NCI-H526 (cell line): ENCODE measurements around the gene C16orf90.
A peak's percentile ranks its signal among the peaks of the same experiment; 100 is the strongest.

ENCODE experiments used
- DNase-seq, 2 experiments: peaks; one replicate each; lab custom pipeline; 2025; lab: John Stamatoyannopoulos, UW

Gene C16orf90

GRCh38 chr16:3495176-3495575, at the start of gene C16orf90:
Gene C16orf90 (minus strand): TSS chr16:3495489. CDS start chr16:3495421, 68 bp downstream.
- DNase-seq = no peak

GRCh38 chr16:3542601-3543373, 47.5 kb upstream of the C16orf90 start:
- DNase-seq = peak in 1 of 2 experiments; percentile 37

- no peak for DNase-seq
Measured at GRCh38 chr16:3541527-3542155, 46.4 kb upstream of the C16orf90 start.

GRCh38 chr16:3538222-3538621, 42.9 kb upstream of the C16orf90 start:
- no peak for DNase-seq

- no peak for DNase-seq
Measured at GRCh38 chr16:3536851-3537250, 41.6 kb upstream of the C16orf90 start.

- DNase-seq = no peak
Measured at GRCh38 chr16:3536271-3536731, 41.0 kb upstream of the C16orf90 start.

- no peak for DNase-seq
Measured at GRCh38 chr16:3534126-3534525, 38.8 kb upstream of the C16orf90 start.

- no peak for DNase-seq
Measured at GRCh38 chr16:3532741-3533140, 37.5 kb upstream of the C16orf90 start.

GRCh38 chr16:3530371-3530914, 35.2 kb upstream of the C16orf90 start:
- DNase-seq = no peak

GRCh38 chr16:3529175-3529574, 33.9 kb upstream of the C16orf90 start:
- DNase-seq = no peak

GRCh38 chr16:3528406-3528805, 33.1 kb upstream of the C16orf90 start:
- DNase-seq = no peak

GRCh38 chr16:3527216-3527829, 32.0 kb upstream of the C16orf90 start:
- peak; percentile 32 to 77 for DNase-seq

- DNase-seq = no peak
Measured at GRCh38 chr16:3525951-3526350, 30.7 kb upstream of the C16orf90 start.

- no peak for DNase-seq
Measured at GRCh38 chr16:3523281-3523680, 28.0 kb upstream of the C16orf90 start.

GRCh38 chr16:3520841-3521240, 25.6 kb upstream of the C16orf90 start:
- DNase-seq = no peak

- DNase-seq = no peak
Measured at GRCh38 chr16:3520413-3520812, 25.1 kb upstream of the C16orf90 start.

- DNase-seq = no peak
Measured at GRCh38 chr16:3519581-3519980, 24.3 kb upstream of the C16orf90 start.

- DNase-seq = no peak
Measured at GRCh38 chr16:3518986-3519348, 23.7 kb upstream of the C16orf90 start.

GRCh38 chr16:3518292-3518985, 23.1 kb upstream of the C16orf90 start:
- DNase-seq = no peak

- DNase-seq = no peak
Measured at GRCh38 chr16:3515897-3516296, 20.6 kb upstream of the C16orf90 start.

GRCh38 chr16:3514621-3515020, 19.3 kb upstream of the C16orf90 start:
- DNase-seq = no peak

- DNase-seq = no peak
Measured at GRCh38 chr16:3513892-3514583, 18.7 kb upstream of the C16orf90 start.
